ENCODE results near the gene TNKS1BP1. TPM values are rescaled to one million over a fixed set of nuclear protein-coding genes. Genes with fewer than 3 reads are reported as not detected.
A peak's percentile ranks its signal among the peaks of the same experiment; 100 is the strongest.
"Not testable (repeated sequence)": the region's sequence is repeated elsewhere in the genome, so short reads cannot be mapped to it uniquely, and the experiment has no call there.

TNKS1BP1 gene
- total RNA-seq, 1 donor from 2014 or later: 198 TPM

DNA sequence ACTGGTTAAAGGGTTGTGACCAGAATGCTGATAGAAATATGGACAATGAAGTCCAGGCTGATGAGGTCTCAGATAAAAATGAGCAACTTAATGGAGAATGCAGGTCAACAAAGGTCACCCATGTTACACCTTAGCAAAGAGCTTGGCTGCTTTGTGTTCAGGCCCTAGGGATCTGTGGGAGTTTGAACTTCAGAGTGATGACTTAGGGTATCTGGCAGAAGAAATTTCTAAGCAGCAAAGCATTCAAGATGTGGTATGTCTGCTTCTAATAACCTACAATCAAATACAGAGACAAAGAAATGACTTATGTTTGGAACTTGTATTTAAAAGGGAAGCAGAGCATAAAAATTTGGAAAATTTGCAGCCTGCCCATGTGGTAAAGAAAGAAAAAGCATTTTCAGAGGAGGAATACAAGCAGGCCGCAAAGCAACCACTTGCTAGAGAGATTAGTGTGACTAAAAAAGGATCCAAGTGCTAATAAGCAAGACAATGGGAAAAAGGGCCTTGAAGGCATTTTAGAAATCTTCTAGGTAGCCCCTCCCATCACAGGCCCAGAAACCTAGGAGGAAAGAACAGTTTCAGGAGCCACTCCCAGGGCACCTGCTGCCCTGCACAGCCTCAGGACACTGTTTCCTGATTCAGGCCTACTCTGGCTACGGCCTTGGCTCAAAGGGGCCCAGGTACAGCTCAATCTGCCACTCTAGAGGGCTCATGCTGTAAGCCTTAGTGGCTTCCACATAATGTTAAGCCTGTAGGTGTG, 41.3 kb downstream of the TNKS1BP1 start:
- Mint-ChIP-seq H3K36me3 (ENCODE audit: unreplicated experiment) (peaks cover 6% of the 10 kb centered on the region), H3K27me3 (ENCODE audit: unreplicated experiment) (no peaks in the 10 kb centered on the region), H3K4me3 (ENCODE audit: unreplicated experiment) (no peak overlapping the region), H3K4me1 (ENCODE audit: low read depth, unreplicated experiment) (peaks cover 9% of the 10 kb centered on the region), H3K27ac (ENCODE audit: unreplicated experiment) (no peak overlapping the region), H3K9me3 (ENCODE audit: unreplicated experiment) (peaks cover 6% of the 10 kb centered on the region)
- DNase-seq: no peak
- TF ChIP-seq, protein P1, sequence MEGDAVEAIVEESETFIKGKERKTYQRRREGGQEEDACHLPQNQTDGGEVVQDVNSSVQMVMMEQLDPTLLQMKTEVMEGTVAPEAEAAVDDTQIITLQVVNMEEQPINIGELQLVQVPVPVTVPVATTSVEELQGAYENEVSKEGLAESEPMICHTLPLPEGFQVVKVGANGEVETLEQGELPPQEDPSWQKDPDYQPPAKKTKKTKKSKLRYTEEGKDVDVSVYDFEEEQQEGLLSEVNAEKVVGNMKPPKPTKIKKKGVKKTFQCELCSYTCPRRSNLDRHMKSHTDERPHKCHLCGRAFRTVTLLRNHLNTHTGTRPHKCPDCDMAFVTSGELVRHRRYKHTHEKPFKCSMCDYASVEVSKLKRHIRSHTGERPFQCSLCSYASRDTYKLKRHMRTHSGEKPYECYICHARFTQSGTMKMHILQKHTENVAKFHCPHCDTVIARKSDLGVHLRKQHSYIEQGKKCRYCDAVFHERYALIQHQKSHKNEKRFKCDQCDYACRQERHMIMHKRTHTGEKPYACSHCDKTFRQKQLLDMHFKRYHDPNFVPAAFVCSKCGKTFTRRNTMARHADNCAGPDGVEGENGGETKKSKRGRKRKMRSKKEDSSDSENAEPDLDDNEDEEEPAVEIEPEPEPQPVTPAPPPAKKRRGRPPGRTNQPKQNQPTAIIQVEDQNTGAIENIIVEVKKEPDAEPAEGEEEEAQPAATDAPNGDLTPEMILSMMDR (IDR thresholded peaks at IDR 0.05; ENCODE audit: partially characterized antibody, unreplicated experiment): no peak

DNA sequence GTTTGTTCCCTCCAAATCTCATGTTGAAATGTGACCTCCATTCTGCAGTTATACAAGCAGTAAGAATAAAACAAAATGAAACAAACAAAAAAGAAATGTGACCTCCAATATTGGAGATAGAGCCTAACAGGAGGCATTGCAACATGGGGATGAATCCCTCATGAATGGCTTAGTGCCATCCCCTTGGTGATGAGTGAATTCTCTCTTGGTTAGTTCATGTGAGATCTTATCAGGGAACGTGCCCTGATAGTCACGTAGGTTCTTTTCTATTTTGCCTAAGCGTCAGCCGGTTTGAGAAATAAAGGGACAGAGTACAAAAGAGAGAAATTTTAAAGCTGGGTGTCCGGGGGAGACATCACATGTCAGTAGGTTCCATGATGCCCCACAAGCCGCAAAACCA, 43.2 kb downstream of the TNKS1BP1 start:
- not testable (repeated sequence) for H3K4me3 Mint-ChIP-seq (ENCODE audit: unreplicated experiment); H3K36me3 Mint-ChIP-seq (ENCODE audit: unreplicated experiment); H3K27ac Mint-ChIP-seq (ENCODE audit: unreplicated experiment); H3K27me3 Mint-ChIP-seq (ENCODE audit: unreplicated experiment); DNase-seq; H3K9me3 Mint-ChIP-seq (ENCODE audit: unreplicated experiment)
- peaks cover 16% of the 10 kb centered on the region for H3K4me1 Mint-ChIP-seq (ENCODE audit: low read depth, unreplicated experiment)

DNA sequence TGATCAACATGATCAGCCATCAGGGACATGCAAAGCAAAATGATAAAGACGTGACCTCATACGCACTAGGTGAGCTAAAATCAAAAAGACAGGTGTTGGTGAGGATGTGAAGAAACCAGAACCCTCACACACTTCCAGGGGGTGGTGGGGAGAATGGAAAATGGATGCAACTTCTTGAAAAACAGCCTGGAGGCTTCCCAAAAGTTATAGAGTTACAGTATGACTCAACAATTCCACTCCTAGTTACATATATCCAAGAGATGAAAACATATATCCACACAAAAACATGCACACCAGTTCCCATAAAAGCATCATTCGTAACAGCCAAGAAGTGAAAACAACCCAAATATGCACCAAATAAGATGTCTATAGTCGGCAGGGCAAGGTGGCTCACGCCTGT, 45.6 kb downstream of the TNKS1BP1 start:
- no peaks in the 10 kb centered on the region for H3K27me3 Mint-ChIP-seq (ENCODE audit: unreplicated experiment)
- peaks cover 19% of the 10 kb centered on the region for H3K4me1 Mint-ChIP-seq (ENCODE audit: low read depth, unreplicated experiment)
- no peak overlapping the region for H3K4me3 Mint-ChIP-seq (ENCODE audit: unreplicated experiment)
- TF ChIP-seq, protein P1 (IDR thresholded peaks at IDR 0.05; ENCODE audit: partially characterized antibody, unreplicated experiment): no peak
- peaks cover 1% of the 10 kb centered on the region for H3K9me3 Mint-ChIP-seq (ENCODE audit: unreplicated experiment)
- H3K36me3 Mint-ChIP-seq (ENCODE audit: unreplicated experiment): no peaks in the 10 kb centered on the region
- H3K27ac Mint-ChIP-seq (ENCODE audit: unreplicated experiment): no peak overlapping the region
- no peak for DNase-seq

DNA sequence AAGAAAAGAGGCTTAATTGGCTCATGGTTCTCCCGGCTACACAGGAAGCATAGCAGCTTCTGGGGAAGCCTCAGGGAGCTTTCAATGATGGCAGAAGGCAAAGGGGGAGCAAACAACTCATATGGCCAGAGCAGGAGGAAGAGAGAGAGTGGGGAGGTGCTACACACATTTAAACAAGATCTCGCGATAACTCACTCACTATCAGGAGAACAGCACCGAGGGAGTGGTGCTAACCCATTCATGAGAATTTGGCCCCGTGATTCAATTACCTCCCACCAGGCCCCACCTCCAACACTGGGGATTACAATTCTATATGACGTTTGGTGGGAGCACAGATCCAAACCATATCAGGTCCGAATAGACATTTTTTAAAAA, 46.0 kb downstream of the TNKS1BP1 start:
- Mint-ChIP-seq H3K4me1 (ENCODE audit: low read depth, unreplicated experiment) (peaks cover 19% of the 10 kb centered on the region), H3K9me3 (ENCODE audit: unreplicated experiment) (peaks cover 1% of the 10 kb centered on the region), H3K27ac (ENCODE audit: unreplicated experiment) (no peak overlapping the region), H3K27me3 (ENCODE audit: unreplicated experiment) (no peaks in the 10 kb centered on the region), H3K4me3 (ENCODE audit: unreplicated experiment) (no peak overlapping the region), H3K36me3 (ENCODE audit: unreplicated experiment) (no peaks in the 10 kb centered on the region)
- DNase-seq: no peak
- TF ChIP-seq, protein P1 (IDR thresholded peaks at IDR 0.05; ENCODE audit: partially characterized antibody, unreplicated experiment): no peak

DNA sequence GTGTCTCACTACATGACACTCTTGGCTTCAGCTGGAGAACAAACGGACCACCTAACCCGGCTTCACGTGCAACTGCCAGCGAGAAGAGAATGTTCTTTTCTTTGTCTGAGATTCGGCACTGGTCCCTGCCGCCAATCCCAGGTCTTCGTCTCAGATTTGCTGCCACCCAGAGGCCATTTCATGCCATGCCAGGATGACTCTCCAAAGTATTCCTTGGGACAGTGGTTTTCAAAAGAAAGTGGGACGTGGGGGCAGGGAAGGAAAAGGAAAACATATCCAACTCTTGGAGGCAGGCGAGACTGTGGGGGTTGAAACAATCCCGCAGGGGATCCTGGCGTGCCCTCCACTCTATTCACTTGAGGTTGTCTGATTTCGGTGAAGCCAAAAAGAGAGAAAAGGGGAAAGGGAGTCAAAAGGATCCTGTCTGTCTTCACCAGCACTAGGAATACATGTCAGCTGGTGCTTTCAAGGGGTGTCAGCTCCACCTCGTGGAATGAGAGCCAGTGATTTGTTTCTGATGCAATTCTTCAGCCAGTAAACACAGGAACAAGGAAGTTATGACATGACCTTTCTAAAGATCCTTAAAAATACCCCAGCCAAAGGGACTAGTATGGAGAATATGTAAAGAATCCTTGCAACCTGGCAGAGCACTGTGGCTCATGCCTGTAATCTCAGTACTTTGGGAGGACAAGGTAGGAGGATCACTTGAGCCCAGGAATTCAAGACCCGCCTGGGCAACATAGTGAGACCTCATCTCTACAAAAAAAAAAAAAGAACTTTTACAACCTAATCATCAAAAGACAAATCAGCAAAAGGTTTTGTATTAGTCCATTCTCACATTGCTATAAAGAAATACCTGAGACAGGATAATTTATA, 46.7 kb downstream of the TNKS1BP1 start:
- TF ChIP-seq, protein P1 (IDR thresholded peaks at IDR 0.05; ENCODE audit: partially characterized antibody, unreplicated experiment): peak; percentile 84
- Mint-ChIP-seq H3K27me3 (ENCODE audit: unreplicated experiment) (no peaks in the 10 kb centered on the region), H3K36me3 (ENCODE audit: unreplicated experiment) (no peaks in the 10 kb centered on the region), H3K4me3 (ENCODE audit: unreplicated experiment) (peak overlapping the region; percentile 50), H3K27ac (ENCODE audit: unreplicated experiment) (peak overlapping the region; percentile 75), H3K4me1 (ENCODE audit: low read depth, unreplicated experiment) (peaks cover 19% of the 10 kb centered on the region), H3K9me3 (ENCODE audit: unreplicated experiment) (peaks cover 1% of the 10 kb centered on the region)
- peak; percentile 83 for DNase-seq
